ENCODE results near the gene DLL4.

Gene DLL4

DNA sequence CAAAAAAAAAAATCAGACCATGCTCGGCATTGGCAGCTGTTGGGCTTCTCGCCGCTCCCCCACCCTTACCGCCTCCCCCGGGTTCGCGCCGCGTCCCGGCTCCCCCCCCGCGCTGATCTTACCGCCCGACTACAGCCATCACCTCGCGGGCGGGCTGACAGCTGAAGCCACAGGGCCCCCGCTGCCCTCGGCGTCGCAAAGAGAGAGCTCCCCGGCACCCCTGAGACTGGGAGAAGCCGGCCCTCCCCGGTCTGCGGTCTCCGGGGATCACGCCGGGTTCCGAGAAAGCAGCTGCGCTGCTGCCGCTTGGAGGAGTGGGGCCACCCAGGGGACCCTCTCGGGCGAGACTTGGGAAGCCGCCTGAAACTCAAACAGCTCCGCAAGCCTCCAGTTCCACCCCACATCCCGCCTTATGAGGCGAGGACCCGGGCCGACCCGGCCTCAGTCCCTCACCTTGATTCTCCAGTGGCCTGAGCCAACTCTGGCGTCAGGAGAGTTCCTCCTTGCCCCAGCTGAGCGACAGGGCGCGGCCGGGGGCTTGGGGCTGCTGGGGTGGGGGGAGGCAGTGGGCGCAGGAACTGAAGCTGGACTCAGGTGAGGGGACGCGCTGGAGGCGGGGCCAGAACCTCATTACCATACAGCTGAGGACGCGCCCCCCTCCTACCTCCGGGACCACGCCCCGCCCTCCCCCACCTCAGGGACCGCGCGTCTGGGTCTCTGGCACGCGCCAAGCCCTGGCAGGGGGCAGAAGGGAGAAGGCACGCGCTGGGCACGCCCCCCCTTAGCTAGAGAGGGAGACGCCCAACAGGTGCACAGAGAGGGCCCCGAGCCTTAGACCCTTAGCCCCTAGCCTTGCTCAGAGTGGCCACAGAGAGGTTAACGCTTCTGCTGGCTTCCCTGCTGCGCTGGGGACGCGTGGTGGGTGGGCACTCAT, 1.0 kb upstream of the DLL4 start:
- DNase-seq: no peak

DNA sequence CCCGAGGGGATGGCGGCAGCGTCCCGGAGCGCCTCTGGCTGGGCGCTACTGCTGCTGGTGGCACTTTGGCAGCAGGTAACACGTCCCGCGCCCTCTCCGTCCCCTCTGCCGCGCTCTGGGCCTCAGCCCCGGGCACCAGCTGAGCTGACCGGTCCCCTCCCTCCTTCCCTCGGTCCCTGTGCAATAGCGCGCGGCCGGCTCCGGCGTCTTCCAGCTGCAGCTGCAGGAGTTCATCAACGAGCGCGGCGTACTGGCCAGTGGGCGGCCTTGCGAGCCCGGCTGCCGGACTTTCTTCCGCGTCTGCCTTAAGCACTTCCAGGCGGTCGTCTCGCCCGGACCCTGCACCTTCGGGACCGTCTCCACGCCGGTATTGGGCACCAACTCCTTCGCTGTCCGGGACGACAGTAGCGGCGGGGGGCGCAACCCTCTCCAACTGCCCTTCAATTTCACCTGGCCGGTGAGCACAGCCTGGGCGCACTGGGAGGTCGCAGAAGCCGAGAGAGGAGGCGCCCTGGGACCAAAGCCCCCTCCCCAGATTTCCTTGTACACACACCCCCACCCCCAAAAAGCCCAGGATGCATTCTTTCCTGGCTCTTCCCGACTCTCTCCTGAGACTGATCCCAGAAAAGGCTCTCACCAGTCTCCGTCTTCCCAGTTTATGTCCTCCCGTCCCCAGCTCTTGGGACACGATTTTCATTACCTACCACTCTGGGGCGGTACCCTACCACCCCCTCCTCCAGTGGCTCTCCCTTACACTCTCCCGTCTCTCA, 705 bp downstream of the DLL4 start:
- no peak for DNase-seq

DNA sequence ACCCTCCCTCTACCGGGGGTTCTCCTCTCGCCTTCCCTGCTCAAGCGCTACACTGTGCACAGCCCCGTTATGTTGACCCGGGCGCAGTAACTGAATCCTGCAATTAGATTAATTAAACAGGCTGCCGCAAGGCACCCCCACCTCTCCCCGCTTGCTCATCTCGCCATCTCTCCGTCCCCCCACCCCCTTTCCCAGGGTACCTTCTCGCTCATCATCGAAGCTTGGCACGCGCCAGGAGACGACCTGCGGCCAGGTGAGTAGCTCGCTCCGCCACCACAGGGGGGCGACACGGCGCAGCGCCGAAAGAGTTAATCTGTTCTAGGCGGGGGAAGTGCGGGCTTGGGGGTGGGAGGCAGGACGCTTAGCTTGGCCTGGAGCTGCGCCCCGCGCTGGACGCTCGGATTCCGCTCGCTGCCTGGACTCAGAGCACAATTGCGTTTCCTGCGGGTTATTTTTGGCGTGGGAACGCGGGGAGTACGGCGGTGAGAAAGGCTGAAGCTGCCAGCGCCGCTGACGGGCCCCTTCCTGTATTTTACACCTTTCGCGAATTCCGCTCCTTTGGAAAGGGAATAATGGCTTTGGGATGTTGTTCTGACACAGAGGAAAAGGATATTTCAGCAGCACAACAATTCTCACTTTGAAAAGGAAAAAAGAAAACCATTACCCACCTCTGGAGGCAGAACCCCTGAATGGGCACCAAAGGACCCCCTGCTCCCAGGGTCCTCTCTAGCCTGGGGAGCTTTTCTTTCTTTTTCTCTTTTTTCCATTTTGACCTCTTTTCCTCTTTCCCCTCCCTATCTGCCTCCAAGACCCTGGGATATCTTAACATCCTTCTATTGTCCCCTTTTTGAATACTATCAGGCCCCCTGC, 1.5 kb downstream of the DLL4 start:
- DNase-seq: peak; percentile 25

DNA sequence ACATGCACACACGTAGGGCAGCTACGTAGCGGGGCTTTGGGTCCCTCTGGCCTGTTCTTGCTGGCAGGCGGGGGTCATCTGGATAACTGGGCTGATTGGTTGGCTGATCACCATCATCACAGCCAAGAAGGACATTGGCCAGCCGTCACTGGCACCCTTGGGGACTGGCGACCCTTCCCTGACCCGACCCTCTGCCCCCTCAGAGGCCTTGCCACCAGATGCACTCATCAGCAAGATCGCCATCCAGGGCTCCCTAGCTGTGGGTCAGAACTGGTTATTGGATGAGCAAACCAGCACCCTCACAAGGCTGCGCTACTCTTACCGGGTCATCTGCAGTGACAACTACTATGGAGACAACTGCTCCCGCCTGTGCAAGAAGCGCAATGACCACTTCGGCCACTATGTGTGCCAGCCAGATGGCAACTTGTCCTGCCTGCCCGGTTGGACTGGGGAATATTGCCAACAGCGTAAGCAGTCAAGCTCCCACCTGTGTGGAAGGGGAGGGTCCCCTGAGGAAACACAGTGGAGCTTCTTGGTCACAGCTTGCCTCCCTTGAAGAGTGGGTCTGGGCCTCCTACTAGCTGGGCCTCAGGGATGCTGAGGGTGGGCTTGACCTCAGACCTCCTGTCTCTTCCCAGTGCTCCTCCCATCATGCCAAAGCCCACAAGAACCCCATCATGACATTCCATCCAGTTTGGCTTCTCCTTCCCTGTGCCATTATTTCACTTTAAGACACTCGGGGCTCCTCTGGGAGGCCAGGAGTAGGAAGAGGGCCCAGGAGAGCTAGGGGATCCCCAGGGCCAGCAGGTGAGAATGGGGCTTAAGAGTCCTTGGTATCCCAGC, 2.4 kb downstream of the DLL4 start:
- DNase-seq: no peak

DNA sequence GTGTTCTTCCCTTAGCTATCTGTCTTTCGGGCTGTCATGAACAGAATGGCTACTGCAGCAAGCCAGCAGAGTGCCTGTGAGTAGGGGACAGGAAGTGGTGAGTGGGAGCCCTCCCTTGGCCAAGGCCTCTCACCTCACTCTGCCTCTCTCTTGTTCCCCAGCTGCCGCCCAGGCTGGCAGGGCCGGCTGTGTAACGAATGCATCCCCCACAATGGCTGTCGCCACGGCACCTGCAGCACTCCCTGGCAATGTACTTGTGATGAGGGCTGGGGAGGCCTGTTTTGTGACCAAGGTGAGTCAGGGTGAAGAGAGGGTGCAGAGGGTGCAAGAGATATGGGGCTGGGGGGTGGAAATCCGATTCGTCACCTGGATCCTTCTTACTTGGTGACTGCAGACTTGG, 3.0 kb downstream of the DLL4 start:
- no peak for DNase-seq

DNA sequence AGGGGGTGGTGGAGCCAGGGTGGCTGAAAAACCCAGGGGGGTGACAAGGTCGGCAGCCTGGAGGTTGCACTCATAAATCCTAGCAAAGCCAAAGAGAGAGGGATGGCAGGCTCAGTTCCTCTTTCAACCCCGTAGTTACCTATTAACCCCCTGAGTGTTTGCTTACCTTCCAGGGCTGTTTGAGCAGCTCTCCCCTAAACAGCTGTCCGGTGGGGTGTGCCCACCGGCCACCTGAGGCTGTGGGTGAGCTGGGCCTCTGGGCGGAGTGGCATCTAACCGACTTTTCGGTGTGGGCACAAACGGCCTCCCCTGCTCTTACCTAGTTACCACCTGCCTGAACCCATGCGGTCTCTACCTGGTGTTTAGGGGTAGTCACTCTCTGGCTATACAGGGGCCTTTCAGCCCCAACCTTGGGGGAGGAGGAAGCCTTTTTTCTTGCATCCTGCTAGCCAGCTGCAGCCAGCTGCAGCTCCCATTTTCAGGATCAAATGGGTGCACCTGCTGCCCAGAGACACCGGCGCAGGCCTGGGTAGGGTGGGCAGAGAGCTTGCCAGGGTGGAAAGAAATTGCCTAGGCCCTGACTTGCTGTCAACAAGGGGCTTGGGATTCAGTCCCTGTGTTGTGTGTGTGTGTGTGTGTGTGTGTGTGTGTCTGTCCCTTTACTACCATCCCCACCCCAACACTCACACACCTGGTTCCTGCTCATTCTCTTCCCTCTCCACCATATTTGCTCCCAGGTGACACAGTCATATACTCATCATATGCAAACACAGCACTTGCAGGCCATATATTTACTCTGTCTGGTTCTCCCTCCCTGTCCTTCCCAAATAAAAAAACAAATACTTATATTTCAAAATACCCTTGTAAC, 3.7 kb downstream of the DLL4 start:
- DNase-seq: no peak

DNA sequence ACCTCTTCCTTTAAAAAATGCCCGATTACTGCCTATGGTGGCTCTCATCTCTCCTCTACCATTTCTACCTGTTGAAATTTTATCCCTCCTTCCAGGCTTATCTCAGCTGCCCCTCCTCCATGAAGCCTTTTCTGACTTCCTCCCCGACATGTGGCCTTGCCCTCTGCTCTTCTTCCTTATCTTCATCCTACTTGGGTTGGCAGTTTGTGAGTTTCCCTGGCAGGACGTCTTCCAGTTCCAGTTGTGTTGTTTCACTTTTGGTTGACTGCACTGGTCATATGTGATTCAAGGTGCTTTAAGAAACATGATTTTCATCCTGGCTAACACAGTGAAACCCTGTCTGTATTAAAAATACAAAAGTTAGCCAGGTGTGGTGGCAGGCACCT, 4.4 kb downstream of the DLL4 start:
- no peak for DNase-seq

DNA sequence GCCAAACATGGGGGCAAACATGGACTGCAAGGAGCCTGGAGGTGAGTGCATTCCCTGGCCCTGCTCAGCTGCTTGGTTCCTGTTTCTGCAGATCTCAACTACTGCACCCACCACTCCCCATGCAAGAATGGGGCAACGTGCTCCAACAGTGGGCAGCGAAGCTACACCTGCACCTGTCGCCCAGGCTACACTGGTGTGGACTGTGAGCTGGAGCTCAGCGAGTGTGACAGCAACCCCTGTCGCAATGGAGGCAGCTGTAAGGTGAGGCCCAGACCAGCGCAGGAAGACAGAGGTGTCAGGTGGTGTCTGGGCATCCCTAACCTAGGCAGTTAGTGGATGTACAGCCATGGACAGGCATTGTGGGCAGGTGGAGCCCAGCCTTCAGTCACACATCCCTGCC, 5.3 kb downstream of the DLL4 start:
- DNase-seq: no peak

DNA sequence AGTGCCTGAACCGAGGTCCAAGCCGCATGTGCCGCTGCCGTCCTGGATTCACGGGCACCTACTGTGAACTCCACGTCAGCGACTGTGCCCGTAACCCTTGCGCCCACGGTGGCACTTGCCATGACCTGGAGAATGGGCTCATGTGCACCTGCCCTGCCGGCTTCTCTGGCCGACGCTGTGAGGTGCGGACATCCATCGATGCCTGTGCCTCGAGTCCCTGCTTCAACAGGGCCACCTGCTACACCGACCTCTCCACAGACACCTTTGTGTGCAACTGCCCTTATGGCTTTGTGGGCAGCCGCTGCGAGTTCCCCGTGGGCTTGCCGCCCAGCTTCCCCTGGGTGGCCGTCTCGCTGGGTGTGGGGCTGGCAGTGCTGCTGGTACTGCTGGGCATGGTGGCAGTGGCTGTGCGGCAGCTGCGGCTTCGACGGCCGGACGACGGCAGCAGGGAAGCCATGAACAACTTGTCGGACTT, 7.1 kb downstream of the DLL4 start:
- DNase-seq: no peak

DNA sequence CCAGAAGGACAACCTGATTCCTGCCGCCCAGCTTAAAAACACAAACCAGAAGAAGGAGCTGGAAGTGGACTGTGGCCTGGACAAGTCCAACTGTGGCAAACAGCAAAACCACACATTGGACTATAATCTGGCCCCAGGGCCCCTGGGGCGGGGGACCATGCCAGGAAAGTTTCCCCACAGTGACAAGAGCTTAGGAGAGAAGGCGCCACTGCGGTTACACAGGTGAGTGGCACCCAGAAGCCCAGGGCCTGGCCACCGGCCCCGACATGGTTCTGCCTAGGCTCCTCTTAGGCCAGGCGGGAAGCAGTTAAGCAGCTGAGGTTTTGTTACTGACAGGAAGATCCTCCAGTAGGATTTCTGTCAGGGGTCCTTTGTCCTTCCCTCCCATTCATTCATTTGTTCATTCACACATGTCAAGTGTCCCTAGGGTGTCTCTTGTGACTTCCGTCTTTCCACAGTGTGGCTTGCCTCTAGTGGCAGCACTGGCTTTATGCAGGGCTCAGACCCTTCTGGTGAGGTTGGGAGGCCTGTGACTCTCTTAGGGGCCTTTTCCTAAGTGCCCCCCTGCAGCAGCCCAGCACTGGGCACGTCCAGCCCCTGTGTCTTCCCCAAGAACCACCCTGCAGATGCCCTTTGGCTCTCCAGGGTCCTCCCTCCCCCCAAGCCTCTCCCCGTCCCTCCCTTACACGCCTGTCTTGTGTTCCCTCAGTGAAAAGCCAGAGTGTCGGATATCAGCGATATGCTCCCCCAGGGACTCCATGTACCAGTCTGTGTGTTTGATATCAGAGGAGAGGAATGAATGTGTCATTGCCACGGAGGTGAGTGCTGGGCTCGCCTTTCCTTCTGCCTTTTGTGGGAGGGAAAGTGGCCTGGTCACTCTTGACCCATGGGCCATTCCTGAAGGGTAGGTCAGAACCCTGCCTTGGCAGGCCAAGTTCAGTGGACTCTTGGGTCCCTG, 7.8 kb downstream of the DLL4 start:
- no peak for DNase-seq

DNA sequence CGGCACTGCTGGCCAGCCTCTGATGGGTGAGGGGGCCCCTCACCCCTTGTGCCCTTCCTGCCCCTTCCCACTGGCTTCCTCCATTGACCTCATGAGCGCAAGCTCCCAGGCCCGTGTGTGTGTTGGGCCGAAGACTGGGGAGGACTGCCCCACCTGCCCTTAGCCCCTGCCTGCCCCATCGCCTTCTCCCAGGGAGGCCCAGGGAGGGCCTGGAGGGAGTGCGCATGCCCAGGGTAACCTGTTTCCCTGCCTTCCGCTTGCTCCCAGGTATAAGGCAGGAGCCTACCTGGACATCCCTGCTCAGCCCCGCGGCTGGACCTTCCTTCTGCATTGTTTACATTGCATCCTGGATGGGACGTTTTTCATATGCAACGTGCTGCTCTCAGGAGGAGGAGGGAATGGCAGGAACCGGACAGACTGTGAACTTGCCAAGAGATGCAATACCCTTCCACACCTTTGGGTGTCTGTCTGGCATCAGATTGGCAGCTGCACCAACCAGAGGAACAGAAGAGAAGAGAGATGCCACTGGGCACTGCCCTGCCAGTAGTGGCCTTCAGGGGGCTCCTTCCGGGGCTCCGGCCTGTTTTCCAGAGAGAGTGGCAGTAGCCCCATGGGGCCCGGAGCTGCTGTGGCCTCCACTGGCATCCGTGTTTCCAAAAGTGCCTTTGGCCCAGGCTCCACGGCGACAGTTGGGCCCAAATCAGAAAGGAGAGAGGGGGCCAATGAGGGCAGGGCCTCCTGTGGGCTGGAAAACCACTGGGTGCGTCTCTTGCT, 8.8 kb downstream of the DLL4 start:
- DNase-seq: no peak

DNA sequence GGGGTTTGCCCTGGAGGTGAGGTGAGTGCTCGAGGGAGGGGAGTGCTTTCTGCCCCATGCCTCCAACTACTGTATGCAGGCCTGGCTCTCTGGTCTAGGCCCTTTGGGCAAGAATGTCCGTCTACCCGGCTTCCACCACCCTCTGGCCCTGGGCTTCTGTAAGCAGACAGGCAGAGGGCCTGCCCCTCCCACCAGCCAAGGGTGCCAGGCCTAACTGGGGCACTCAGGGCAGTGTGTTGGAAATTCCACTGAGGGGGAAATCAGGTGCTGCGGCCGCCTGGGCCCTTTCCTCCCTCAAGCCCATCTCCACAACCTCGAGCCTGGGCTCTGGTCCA, 9.4 kb downstream of the DLL4 start:
- no peak for DNase-seq

DNA sequence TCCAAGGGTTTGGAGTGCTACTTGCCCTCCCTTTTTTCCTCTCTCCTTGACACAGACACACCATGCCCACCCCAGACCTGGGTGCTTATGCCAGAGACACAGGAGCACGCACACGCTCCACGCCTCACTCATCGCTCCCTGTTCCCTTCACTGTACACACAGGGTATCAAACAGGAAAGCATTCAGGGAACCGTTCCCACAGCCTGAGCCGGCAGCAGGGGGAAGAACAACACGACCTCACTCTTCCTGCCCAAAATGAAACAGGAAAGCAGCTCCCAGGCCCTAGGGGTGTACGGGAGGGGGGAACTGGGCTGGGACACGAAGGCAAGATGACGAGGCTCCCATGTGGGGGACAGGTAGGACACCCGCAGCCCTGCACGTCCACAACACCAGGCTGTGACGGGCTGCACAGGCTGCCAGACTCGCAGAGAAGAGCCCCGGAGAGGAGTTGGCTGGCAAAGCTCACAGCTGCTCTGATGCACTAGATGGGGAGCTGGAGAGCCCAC, 11.2 kb downstream of the DLL4 start:
- no peak for DNase-seq

DNA sequence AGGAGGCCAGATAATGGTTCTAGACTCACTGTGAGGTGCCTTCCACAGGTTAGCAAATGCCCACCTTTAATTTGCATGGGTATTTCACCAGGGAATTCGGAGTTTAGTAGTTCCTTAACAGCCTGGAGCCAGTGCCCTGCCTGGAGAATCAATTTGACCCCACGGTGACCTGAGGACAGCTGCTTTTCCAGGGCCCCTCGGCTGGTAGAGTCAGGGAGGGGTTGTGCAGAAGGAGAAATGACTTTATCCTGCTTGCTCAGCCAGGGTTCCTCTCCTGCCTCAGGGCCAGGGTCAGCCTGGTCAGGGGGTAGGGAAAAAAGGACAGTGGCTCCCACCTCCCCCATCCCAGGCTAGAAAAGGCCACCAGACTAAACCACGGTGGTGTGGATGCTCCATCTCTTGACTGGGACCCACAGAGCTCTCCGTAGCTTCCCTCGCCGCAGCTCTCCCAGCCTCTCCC, 12.0 kb downstream of the DLL4 start:
- DNase-seq: no peak

DNA sequence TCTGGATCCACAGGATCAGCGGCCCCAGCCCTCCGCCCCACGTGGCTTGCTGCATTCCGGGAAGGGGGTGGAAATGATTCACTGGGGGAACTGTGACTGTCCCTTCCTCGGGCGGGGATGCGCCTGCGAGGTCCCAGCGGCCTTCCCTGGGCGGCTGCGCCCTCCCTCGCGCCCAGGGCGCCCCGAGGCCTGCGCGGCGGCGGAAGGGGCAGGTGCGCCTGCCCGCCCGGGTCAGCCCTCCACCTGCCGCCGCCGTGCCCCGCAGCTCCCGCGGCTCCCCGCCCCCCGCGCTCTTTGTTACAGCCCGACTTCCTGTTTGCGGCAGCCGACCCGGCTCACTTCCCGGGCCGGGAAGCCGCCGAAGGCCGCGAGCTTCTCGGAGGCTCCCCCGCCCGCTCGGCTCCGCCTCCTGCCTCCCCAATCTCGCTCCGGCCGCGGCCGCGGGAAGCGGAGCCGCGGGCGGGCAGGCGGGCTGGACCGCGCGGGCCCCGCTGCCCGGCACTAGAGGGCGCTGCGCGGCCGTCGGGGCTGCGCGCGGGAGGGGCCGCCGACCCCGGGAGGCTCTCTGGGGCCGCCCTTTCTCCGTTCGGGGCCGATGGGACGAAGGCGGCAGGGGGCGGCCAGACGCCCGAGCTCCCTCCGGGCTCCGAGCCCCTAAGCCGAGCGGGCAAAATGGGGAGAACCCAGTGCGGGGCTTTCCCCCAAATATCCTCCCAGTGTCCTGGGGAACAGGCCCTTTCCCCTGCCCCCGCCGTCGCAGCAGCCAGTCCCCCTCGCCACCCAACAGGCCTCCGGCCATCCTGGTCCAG, 12.6 kb downstream of the DLL4 start:
- DNase-seq: peak; percentile 71

DNA sequence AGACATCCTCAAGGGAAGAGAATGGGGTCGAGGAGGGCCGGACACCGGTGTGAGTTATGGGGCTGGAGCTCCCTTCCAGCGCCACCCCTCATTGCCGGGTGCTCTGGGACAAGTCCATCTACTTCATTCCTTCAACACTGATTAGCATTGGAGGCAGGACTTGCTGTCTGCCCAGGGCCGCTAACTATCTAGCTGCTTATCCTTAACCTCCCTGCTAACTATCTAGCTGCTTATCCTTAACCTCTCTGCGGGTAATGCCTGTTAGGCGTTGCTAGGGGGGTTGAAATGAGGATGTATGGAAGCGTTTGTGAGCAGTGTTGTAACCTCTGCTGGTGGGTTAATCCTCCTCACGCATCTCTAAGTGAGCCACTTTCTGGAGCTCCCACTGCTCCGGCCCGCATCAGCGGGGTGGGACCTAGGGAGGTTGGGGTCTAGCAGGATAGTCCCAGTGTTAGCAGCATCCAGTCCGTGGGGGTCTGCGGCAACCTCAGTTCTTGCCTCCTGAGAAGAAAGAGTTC, 13.3 kb downstream of the DLL4 start:
- no peak for DNase-seq

DNA sequence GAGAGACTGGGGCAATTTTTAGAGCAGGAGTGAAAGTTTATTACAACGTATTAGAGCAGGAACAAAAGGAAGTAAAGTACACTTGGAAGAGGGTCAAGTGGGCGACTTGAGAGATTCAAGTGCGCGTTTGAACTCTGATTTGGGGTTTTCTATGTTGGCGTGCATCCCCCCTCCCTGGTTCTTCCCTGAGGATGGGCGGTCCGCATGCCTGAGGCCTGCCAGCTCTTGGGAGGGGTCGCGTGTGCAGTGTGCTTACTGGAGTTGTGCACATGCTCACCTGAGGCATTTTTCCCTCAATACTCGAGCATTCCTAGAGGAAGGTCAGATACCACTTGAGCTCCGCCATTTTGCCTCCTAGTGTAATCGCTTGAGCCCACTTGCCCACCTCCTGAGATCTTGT, 13.7 kb downstream of the DLL4 start:
- DNase-seq: no peak
